ENCODE data around the gene PHLDB3. TPM values are rescaled to one million over a fixed set of nuclear protein-coding genes. Genes with fewer than 3 reads are reported as not detected.
"Not testable (repeated sequence)": the region's sequence is repeated elsewhere in the genome, so short reads cannot be mapped to it uniquely, and the experiment has no call there.

PHLDB3 gene
- total RNA-seq, 1 donor from 2014 or later = 20.2 TPM

GRCh38 chr19:43450545-43450997 is 54.0 kb downstream of the PHLDB3 start:
- intact Hi-C loops (cut with micrococcal nuclease) = no loop called here

GRCh38 chr19:43447655-43448054 is 56.9 kb downstream of the PHLDB3 start:
- intact Hi-C loops (cut with micrococcal nuclease) = loop anchor here (1.0 to 5.0 kb wide), 4 partner anchors 16 to 150 kb away; partner anchors contain the start of genes IRGQ, PHLDB3 and ZNF576

- intact Hi-C loops (cut with micrococcal nuclease) = loop anchor here (1.0 to 5.0 kb wide), 4 partner anchors 16 to 150 kb away; partner anchors contain the start of genes IRGQ, PHLDB3 and ZNF576
Measured at GRCh38 chr19:43446746-43447489, 57.6 kb downstream of the PHLDB3 start.

GRCh38 chr19:43445426-43445825 is 59.1 kb downstream of the PHLDB3 start:
- intact Hi-C loops (cut with micrococcal nuclease) = loop anchor here (5.0 kb wide), 1 partner anchor 152 kb away; the partner anchor contains the start of genes IRGQ and ZNF576

GRCh38 chr19:43444531-43445287 is 59.8 kb downstream of the PHLDB3 start:
- intact Hi-C loops (cut with micrococcal nuclease) = loop anchor here (5.0 kb wide), 1 partner anchor 153 kb away; the partner anchor contains the start of genes IRGQ and ZNF576

- intact Hi-C loops (cut with micrococcal nuclease) = not testable (repeated sequence)
Measured at GRCh38 chr19:43444091-43444490, 60.5 kb downstream of the PHLDB3 start.

- intact Hi-C loops (cut with micrococcal nuclease) = no loop called here
Measured at GRCh38 chr19:43441716-43442115, 62.8 kb downstream of the PHLDB3 start.

- intact Hi-C loops (cut with micrococcal nuclease) = loop anchor here (1.0 kb wide), 1 partner anchor 24 kb away; no protein-coding TSS in a partner anchor
Measured at GRCh38 chr19:43439709-43440063, 64.9 kb downstream of the PHLDB3 start.

- intact Hi-C loops (cut with micrococcal nuclease) = loop anchor here (1.0 kb wide), 1 partner anchor 24 kb away; no protein-coding TSS in a partner anchor
Measured at GRCh38 chr19:43439032-43439708, 65.4 kb downstream of the PHLDB3 start.

- intact Hi-C loops (cut with micrococcal nuclease) = loop anchor here (1.0 kb wide), 1 partner anchor 25 kb away; no protein-coding TSS in a partner anchor
Measured at GRCh38 chr19:43438291-43439031, 66.1 kb downstream of the PHLDB3 start.

- intact Hi-C loops (cut with micrococcal nuclease) = no loop called here
Measured at GRCh38 chr19:43437712-43438111, 66.8 kb downstream of the PHLDB3 start.

- intact Hi-C loops (cut with micrococcal nuclease) = not testable (repeated sequence)
Measured at GRCh38 chr19:43437284-43437683, 67.3 kb downstream of the PHLDB3 start.

GRCh38 chr19:43435775-43436174 is 68.8 kb downstream of the PHLDB3 start:
- intact Hi-C loops (cut with micrococcal nuclease) = no loop called here

- intact Hi-C loops (cut with micrococcal nuclease) = loop anchor here (1.0 kb wide), 1 partner anchor 86 kb away; no protein-coding TSS in a partner anchor
Measured at GRCh38 chr19:43433689-43434088, 70.9 kb downstream of the PHLDB3 start.

GRCh38 chr19:43433358-43433673 is 71.2 kb downstream of the PHLDB3 start:
- intact Hi-C loops (cut with micrococcal nuclease) = loop anchor here (1.0 kb wide), 1 partner anchor 86 kb away; no protein-coding TSS in a partner anchor

GRCh38 chr19:43430976-43431375 is 73.6 kb downstream of the PHLDB3 start:
- intact Hi-C loops (cut with micrococcal nuclease) = no loop called here

- intact Hi-C loops (cut with micrococcal nuclease) = no loop called here
Measured at GRCh38 chr19:43430142-43430710, 74.3 kb downstream of the PHLDB3 start.

- intact Hi-C loops (cut with micrococcal nuclease) = no loop called here
Measured at GRCh38 chr19:43429395-43429794, 75.2 kb downstream of the PHLDB3 start.

GRCh38 chr19:43425567-43426392 is 78.8 kb downstream of the PHLDB3 start:
- intact Hi-C loops (cut with micrococcal nuclease) = no loop called here

Measured in T-helper 2 cell treated with Interferon-gamma antibody and Interleukin-4, amounts not matched to agents 100 ng/mL and 5 ng/mL, for 36 hours (primary cell).